Measurements from ENCODE around the gene CIROP.

The CIROP gene

GRCh38 chr14:23130871-23131270, 26.1 kb upstream of the CIROP start:
- DNase-seq (ENCODE audit: low read depth, low spot score): no peak

GRCh38 chr14:23129759-23130316, 25.0 kb upstream of the CIROP start:
- no peak for DNase-seq (ENCODE audit: low read depth, low spot score)

- DNase-seq (ENCODE audit: low read depth, low spot score): no peak
Observed at GRCh38 chr14:23128969-23129758, 24.4 kb upstream of the CIROP start.

GRCh38 chr14:23127861-23128260, 23.1 kb upstream of the CIROP start:
- no peak for DNase-seq (ENCODE audit: low read depth, low spot score)

GRCh38 chr14:23126548-23127278, 21.9 kb upstream of the CIROP start:
- DNase-seq (ENCODE audit: low read depth, low spot score): no peak

- DNase-seq (ENCODE audit: low read depth, low spot score): no peak
Observed at GRCh38 chr14:23125933-23126524, 21.2 kb upstream of the CIROP start.

- DNase-seq (ENCODE audit: low read depth, low spot score): no peak
Observed at GRCh38 chr14:23125011-23125410, 20.2 kb upstream of the CIROP start.

GRCh38 chr14:23124337-23124954, 19.7 kb upstream of the CIROP start:
- no peak for DNase-seq (ENCODE audit: low read depth, low spot score)

GRCh38 chr14:23123419-23123818, 18.6 kb upstream of the CIROP start:
- no peak for DNase-seq (ENCODE audit: low read depth, low spot score)

- no peak for DNase-seq (ENCODE audit: low read depth, low spot score)
Observed at GRCh38 chr14:23122086-23122485, 17.3 kb upstream of the CIROP start.

GRCh38 chr14:23121361-23121771, 16.6 kb upstream of the CIROP start:
- no peak for DNase-seq (ENCODE audit: low read depth, low spot score)

- DNase-seq (ENCODE audit: low read depth, low spot score): peak; percentile 79
Observed at GRCh38 chr14:23120541-23121251, 15.9 kb upstream of the CIROP start.

- DNase-seq (ENCODE audit: low read depth, low spot score): no peak
Observed at GRCh38 chr14:23119363-23120327, 14.9 kb upstream of the CIROP start.

- DNase-seq (ENCODE audit: low read depth, low spot score): no peak
Observed at GRCh38 chr14:23118506-23119362, 13.9 kb upstream of the CIROP start, which contains the start of gene CEBPE. TSS of gene CEBPE (minus strand) at chr14:23119255. CDS start at chr14:23119091, 164 bp downstream.

GRCh38 chr14:23117371-23118020, 12.7 kb upstream of the CIROP start:
- no peak for DNase-seq (ENCODE audit: low read depth, low spot score)

- no peak for DNase-seq (ENCODE audit: low read depth, low spot score)
Observed at GRCh38 chr14:23115918-23116317, 11.1 kb upstream of the CIROP start.

GRCh38 chr14:23115039-23115731, 10.4 kb upstream of the CIROP start:
- peak; percentile 78 for DNase-seq (ENCODE audit: low read depth, low spot score)

GRCh38 chr14:23114669-23115038, 9.9 kb upstream of the CIROP start:
- DNase-seq (ENCODE audit: low read depth, low spot score): no peak
